Stimulated activated CD8-positive, alpha-beta memory T cell treated with anti-CD3 and anti-CD28 coated beads, Interleukin-2, amount 100 ng/mL, for 48 hours (primary cell): ENCODE measurements around the gene CUBN.

ENCODE experiments used
- DNase-seq, 2 donors: peaks; one replicate each; pipeline ENCODE4 v3.0.0-alpha.2; 2020; ENCODE audit warnings: low read depth in 2 of 2

CUBN gene

GRCh38 chr10:17129741-17130140 is at the start of gene CUBN:
CUBN (minus strand) TSS chr10:17129811; CDS start chr10:17129765, 46 bp downstream.
- DNase-seq = no peak

GRCh38 chr10:17179002-17179401 is 49.4 kb upstream of the CUBN start:
- no peak for DNase-seq

- no peak for DNase-seq
Observed at GRCh38 chr10:17178006-17178405, 48.4 kb upstream of the CUBN start.

GRCh38 chr10:17177014-17177413 is 47.4 kb upstream of the CUBN start:
- DNase-seq = no peak

- DNase-seq = no peak
Observed at GRCh38 chr10:17176091-17176490, 46.5 kb upstream of the CUBN start.

GRCh38 chr10:17175551-17175950 is 45.9 kb upstream of the CUBN start:
- DNase-seq = no peak

GRCh38 chr10:17174626-17175025 is 45.0 kb upstream of the CUBN start:
- no peak for DNase-seq

- DNase-seq = no peak
Observed at GRCh38 chr10:17171141-17171641, 41.6 kb upstream of the CUBN start.

- no peak for DNase-seq
Observed at GRCh38 chr10:17169803-17170202, 40.2 kb upstream of the CUBN start.

- no peak for DNase-seq
Observed at GRCh38 chr10:17166699-17167098, 37.1 kb upstream of the CUBN start.

- DNase-seq = no peak
Observed at GRCh38 chr10:17162828-17163227, 33.2 kb upstream of the CUBN start.

GRCh38 chr10:17161775-17162174 is 32.2 kb upstream of the CUBN start:
- no peak for DNase-seq

GRCh38 chr10:17157024-17157423 is 27.4 kb upstream of the CUBN start:
- no peak for DNase-seq

GRCh38 chr10:17155826-17156225 is 26.2 kb upstream of the CUBN start:
- no peak for DNase-seq

GRCh38 chr10:17154116-17154515 is 24.5 kb upstream of the CUBN start:
- no peak for DNase-seq

GRCh38 chr10:17153321-17153720 is 23.7 kb upstream of the CUBN start:
- no peak for DNase-seq

GRCh38 chr10:17151716-17152115 is 22.1 kb upstream of the CUBN start:
- no peak for DNase-seq

GRCh38 chr10:17147884-17148489 is 18.4 kb upstream of the CUBN start:
- DNase-seq = no peak

GRCh38 chr10:17146892-17147291 is 17.3 kb upstream of the CUBN start:
- no peak for DNase-seq

- no peak for DNase-seq
Observed at GRCh38 chr10:17145239-17145638, 15.6 kb upstream of the CUBN start.

GRCh38 chr10:17144757-17145156 is 15.1 kb upstream of the CUBN start:
- peak; percentile 22 to 34 for DNase-seq

GRCh38 chr10:17144032-17144431 is 14.4 kb upstream of the CUBN start:
- DNase-seq = no peak

- no peak for DNase-seq
Observed at GRCh38 chr10:17143055-17143690, 13.6 kb upstream of the CUBN start.
